Vagina (tissue), 2 donors: ENCODE data around the gene QSOX1. TPM values are rescaled to one million over a fixed set of nuclear protein-coding genes. Genes with fewer than 3 reads are reported as not detected.

Experiments
- DNase-seq, 2 donors: peaks; one replicate each; pipeline ENCODE4 v3.0.0-alpha.2; 2017; ENCODE audit errors: extremely low spot score in 2 of 2
- H3K27ac ChIP-seq: fragments of 200-600 bp; sonication (generic); one replicate; pipeline ENCODE4 v1.5.1; 2019
- H3K27me3 ChIP-seq: fragments of 200-600 bp; sonication (generic); one replicate; pipeline ENCODE4 v1.5.1; 2019
- H3K36me3 ChIP-seq, 2 donors: fragments of 200-600 bp; sonication (generic); one replicate each; pipeline ENCODE4 v1.5.1; 2017 to 2019
- H3K4me1 ChIP-seq: fragments of 200-600 bp; sonication (generic); one replicate; pipeline ENCODE4 v1.5.1; 2019
- H3K4me3 ChIP-seq, 2 donors: fragments of 200-600 bp; sonication (generic); 1 replicate in 1 of 2; 2 replicates in 1 of 2; pipeline ENCODE4 v1.5.1; 2016 to 2019
- H3K9me3 ChIP-seq: fragments of 200-600 bp; sonication (generic); one replicate; pipeline ENCODE4 v1.5.1; 2019
- POLR2A ChIP-seq, 2 donors: fragments of 450-650 bp; IDR thresholded peaks; one replicate each; pipeline ENCODE4 v1.6.1; 2017; ENCODE audit warnings: antibody characterized with exemption in 2 of 2, mild to moderate bottlenecking in 2 of 2, moderate library complexity in 2 of 2
- POLR2AphosphoS5 ChIP-seq, 2 donors: sonication (generic); formaldehyde crosslinking; IDR thresholded peaks; one replicate each; pipeline ENCODE4 v1.9.0; 2017; ENCODE audit warnings: antibody characterized with exemption in 2 of 2, mild to moderate bottlenecking in 2 of 2, low read depth in 1 of 2; ENCODE audit not compliant: insufficient read depth in 1 of 2
- intact Hi-C: fragments of 100-400 bp; cut with DNase I; formaldehyde crosslinking; loops from one replicate; pipeline ENCODE4 v1.15.1; 2023
- total RNA-seq: library from RNA; depleted of rRNA; stranded (reverse); fragments of >200 nt; gene quantifications from one replicate; pipeline ENCODE4 v1.2.3, GENCODE V29; 2016
- TF ChIP-seq, protein P1 (sequence below), 3 experiments: fragments of 450-650 bp in 2 of 3; fragments of 200-600 bp in 1 of 3; sonication (generic) in 1 of 3; IDR thresholded peaks; one replicate each; pipeline ENCODE4 v1.5.1; 2017 to 2019; ENCODE audit warnings: antibody characterized with exemption in 3 of 3, mild to moderate bottlenecking in 2 of 3, moderate library complexity in 2 of 3

Gene QSOX1
- total RNA-seq, 1 donor from 2014 or later = 103 TPM

DNA sequence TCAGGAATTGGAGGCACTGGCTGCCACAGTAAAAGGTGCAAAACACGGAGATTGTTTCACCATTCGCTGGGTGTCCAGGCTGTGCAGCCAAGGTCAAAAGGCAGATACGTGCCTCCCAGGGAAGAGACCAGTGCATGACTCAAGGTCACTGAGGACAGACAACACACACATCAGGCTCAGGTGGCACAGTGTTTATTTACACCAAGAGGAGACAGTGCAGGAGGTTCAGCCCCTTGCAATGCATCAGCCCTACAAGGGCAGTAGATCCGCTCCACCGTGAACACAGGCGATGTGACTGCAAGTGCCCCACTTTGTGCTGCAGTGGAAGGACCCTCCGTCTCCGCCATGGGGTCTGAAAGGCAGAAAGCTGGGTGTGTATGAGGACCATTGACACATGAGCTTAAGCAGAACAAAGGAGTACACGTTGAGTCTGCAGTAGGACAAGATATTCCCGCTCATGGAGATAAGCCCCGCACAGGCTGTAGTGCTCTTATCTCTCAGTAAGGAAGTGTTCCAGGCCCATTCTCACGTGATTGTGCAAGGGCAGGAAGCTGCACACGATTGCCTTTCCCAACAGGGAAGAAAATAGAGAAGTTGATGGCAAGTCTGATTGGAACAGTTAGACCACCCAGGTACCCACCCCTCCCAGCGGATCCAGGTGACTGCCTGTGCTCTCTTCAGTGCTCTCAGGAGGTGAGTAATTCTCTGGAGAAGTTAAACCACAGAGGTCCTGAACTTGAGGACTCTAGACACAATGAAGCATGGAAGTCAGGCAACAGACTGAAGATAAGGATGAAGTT lies 37.5 kb upstream of the QSOX1 start:
- TF ChIP-seq POLR2AphosphoS5 (IDR thresholded peaks at IDR 0.05; ENCODE audit: insufficient read depth in 1 of 2, low read depth in 1 of 2) (no peak), POLR2A (IDR thresholded peaks at IDR 0.05) (no peak)
- TF ChIP-seq, protein P1, sequence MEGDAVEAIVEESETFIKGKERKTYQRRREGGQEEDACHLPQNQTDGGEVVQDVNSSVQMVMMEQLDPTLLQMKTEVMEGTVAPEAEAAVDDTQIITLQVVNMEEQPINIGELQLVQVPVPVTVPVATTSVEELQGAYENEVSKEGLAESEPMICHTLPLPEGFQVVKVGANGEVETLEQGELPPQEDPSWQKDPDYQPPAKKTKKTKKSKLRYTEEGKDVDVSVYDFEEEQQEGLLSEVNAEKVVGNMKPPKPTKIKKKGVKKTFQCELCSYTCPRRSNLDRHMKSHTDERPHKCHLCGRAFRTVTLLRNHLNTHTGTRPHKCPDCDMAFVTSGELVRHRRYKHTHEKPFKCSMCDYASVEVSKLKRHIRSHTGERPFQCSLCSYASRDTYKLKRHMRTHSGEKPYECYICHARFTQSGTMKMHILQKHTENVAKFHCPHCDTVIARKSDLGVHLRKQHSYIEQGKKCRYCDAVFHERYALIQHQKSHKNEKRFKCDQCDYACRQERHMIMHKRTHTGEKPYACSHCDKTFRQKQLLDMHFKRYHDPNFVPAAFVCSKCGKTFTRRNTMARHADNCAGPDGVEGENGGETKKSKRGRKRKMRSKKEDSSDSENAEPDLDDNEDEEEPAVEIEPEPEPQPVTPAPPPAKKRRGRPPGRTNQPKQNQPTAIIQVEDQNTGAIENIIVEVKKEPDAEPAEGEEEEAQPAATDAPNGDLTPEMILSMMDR (IDR thresholded peaks at IDR 0.05) = no peak
- Histone ChIP-seq H3K4me1 (peaks cover 25% of the 10 kb centered on the region), H3K27ac (no peak overlapping the region), H3K4me3 (no peak overlapping the region), H3K9me3 (no peaks in the 10 kb centered on the region), H3K27me3 (no peaks in the 10 kb centered on the region), H3K36me3 (no peaks in the 10 kb centered on the region)
- intact Hi-C loops = loop anchor here (10.0 kb wide), 1 partner anchor 58 kb away; no protein-coding TSS in a partner anchor
- no peak for DNase-seq

DNA sequence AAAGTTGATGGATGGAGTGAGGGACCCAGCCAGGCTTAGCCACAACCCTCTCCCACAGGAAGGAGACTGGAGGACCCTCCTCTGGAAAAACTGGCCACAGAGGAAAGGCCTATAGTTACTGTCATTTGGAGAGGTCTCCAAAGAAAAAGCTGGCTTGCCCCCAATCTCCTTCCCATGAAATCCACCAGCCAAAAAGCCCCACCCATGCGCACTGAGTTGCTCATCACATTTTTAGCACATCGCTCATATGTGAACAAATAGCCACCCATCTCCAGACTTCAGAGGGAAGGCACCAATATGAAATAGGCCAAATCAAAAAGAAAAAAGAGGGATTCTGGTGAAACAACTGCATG lies 36.9 kb upstream of the QSOX1 start:
- H3K27me3 ChIP-seq = no peaks in the 10 kb centered on the region
- no peaks in the 10 kb centered on the region for H3K9me3 ChIP-seq
- intact Hi-C loops = loop anchor here (10.0 kb wide), 1 partner anchor 57 kb away; no protein-coding TSS in a partner anchor
- DNase-seq = no peak
- H3K4me1 ChIP-seq = peaks cover 25% of the 10 kb centered on the region
- H3K27ac ChIP-seq = no peak overlapping the region
- TF ChIP-seq POLR2A (IDR thresholded peaks at IDR 0.05) (no peak), POLR2AphosphoS5 (IDR thresholded peaks at IDR 0.05; ENCODE audit: insufficient read depth in 1 of 2, low read depth in 1 of 2) (no peak)
- TF ChIP-seq, protein P1 (IDR thresholded peaks at IDR 0.05) = no peak
- no peak overlapping the region for H3K4me3 ChIP-seq
- H3K36me3 ChIP-seq = no peaks in the 10 kb centered on the region

DNA sequence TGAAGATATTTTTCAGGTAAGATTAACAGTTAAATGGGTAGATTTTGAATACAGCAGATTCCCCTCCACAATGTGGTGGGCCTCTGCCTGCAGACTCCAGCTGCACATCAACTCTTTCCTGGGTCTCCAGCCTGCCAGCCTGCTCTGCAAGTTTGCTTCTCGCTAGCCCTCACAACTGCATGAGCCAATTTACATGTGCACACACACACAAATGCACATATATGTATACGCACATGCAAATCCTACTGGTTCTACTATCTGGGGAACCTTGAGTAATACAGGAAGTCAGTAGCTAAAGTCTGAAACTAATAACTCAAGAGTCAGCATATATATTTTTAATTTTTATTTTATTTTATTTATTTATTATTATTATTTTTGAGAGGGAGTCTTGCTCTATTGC lies 34.8 kb upstream of the QSOX1 start:
- peaks cover 18% of the 10 kb centered on the region for H3K4me1 ChIP-seq
- no peak for TF ChIP-seq POLR2A (IDR thresholded peaks at IDR 0.05)
- TF ChIP-seq POLR2AphosphoS5 (IDR thresholded peaks at IDR 0.05; ENCODE audit: insufficient read depth in 1 of 2, low read depth in 1 of 2) = no peak
- TF ChIP-seq, protein P1 (IDR thresholded peaks at IDR 0.05) = no peak

DNA sequence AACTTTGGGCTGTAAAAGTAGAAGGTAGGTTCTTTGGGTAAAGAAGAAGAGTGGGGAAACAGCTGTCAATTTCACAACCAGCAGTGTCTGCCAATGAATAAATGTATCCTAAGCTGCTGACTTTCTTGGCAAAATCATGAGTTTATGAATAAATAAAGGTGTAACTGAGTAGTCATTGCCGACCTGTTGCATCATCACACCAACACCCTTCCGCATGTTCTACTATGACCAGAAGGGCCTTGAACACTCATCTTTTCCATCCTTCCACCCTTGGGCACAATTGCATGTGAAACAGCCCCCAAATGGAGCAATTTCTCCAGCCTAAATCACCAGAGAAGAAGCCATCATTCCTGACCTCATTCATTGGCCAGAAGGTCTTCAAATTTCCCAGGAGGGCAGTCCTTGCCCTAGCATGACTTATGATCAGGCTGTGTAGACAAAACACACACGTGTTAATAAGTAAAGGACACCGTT lies 31.2 kb upstream of the QSOX1 start:
- Histone ChIP-seq H3K36me3 (no peaks in the 10 kb centered on the region), H3K4me3 (no peak overlapping the region), H3K27me3 (no peaks in the 10 kb centered on the region), H3K4me1 (no peaks in the 10 kb centered on the region), H3K27ac (no peak overlapping the region), H3K9me3 (no peaks in the 10 kb centered on the region)
- intact Hi-C loops = no loop called here
- TF ChIP-seq, protein P1 (IDR thresholded peaks at IDR 0.05) = no peak
- no peak for TF ChIP-seq POLR2AphosphoS5 (IDR thresholded peaks at IDR 0.05; ENCODE audit: insufficient read depth in 1 of 2, low read depth in 1 of 2)
- no peak for TF ChIP-seq POLR2A (IDR thresholded peaks at IDR 0.05)
- no peak for DNase-seq

More for the DNA sequence above, 34.8 kb upstream of the QSOX1 start:
- DNase-seq = no peak
- Histone ChIP-seq H3K9me3 (no peaks in the 10 kb centered on the region), H3K4me3 (no peak overlapping the region), H3K27me3 (no peaks in the 10 kb centered on the region), H3K36me3 (no peaks in the 10 kb centered on the region), H3K27ac (no peak overlapping the region)
- intact Hi-C loops = loop anchor here (10.0 kb wide), 1 partner anchor 55 kb away; no protein-coding TSS in a partner anchor

DNA sequence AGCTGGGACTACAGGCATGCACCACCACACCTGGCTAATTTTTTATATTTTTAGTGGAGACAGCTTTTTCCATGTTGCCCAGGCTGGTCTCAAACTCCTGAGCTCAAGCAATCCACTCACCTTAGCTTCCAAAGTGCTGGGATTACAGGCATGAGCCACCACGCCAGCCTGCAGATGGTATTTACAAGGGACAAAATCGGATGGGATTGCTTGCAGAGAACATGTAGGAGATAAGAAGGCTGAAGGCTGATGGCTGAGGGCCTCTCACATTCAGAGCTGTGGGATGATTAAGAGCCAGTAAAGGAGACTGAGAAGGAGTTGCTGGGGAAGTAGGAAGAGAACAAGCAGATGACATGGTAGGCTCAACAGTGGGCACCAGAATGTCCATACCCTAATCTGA lies 24.0 kb upstream of the QSOX1 start:
- TF ChIP-seq, protein P1 (IDR thresholded peaks at IDR 0.05) = no peak
- TF ChIP-seq POLR2A (IDR thresholded peaks at IDR 0.05) (no peak), POLR2AphosphoS5 (IDR thresholded peaks at IDR 0.05; ENCODE audit: insufficient read depth in 1 of 2, low read depth in 1 of 2) (no peak)
- intact Hi-C loops = no loop called here
- no peaks in the 10 kb centered on the region for H3K27me3 ChIP-seq
- H3K4me3 ChIP-seq = no peak overlapping the region
- H3K36me3 ChIP-seq = no peaks in the 10 kb centered on the region
- no peaks in the 10 kb centered on the region for H3K9me3 ChIP-seq
- H3K27ac ChIP-seq = no peak overlapping the region
- H3K4me1 ChIP-seq = no peaks in the 10 kb centered on the region
- no peak for DNase-seq
